GM21423 (cell line): Measurements from ENCODE around the gene CD164.

Experiments
- ATAC-seq: cut with Tn5 transposase; IDR thresholded peaks from one replicate; pipeline ENCODE4 v1.9.1; 2021; ENCODE audit warnings: mild to moderate bottlenecking, moderate library complexity; ENCODE audit not compliant: unreplicated experiment

The CD164 gene

GRCh38 chr6:109381747-109382575 lies at the start of gene CD164:
CD164 (minus strand) TSS chr6:109382467; CDS start chr6:109382378, 89 bp downstream.
- ATAC-seq, result peak; percentile 48

GRCh38 chr6:109429496-109429895 lies 47.2 kb upstream of the CD164 start:
- no peak for ATAC-seq

GRCh38 chr6:109428889-109429477 lies 46.7 kb upstream of the CD164 start:
- ATAC-seq, result no peak

- no peak for ATAC-seq
Measured at GRCh38 chr6:109424946-109425345, 42.7 kb upstream of the CD164 start.

GRCh38 chr6:109421184-109421583 lies 38.9 kb upstream of the CD164 start:
- ATAC-seq, result no peak

- ATAC-seq, result no peak
Measured at GRCh38 chr6:109420751-109421150, 38.5 kb upstream of the CD164 start.

- no peak for ATAC-seq
Measured at GRCh38 chr6:109417646-109418045, 35.4 kb upstream of the CD164 start.

- no peak for ATAC-seq
Measured at GRCh38 chr6:109411034-109411433, 28.8 kb upstream of the CD164 start.

GRCh38 chr6:109406196-109406595 lies 23.9 kb upstream of the CD164 start:
- ATAC-seq, result no peak

GRCh38 chr6:109397020-109397419 lies 14.8 kb upstream of the CD164 start:
- no peak for ATAC-seq

GRCh38 chr6:109396046-109396718 lies 13.9 kb upstream of the CD164 start:
- ATAC-seq, result no peak

- ATAC-seq, result no peak
Measured at GRCh38 chr6:109393886-109394281, 11.6 kb upstream of the CD164 start.

GRCh38 chr6:109393157-109393885 lies 11.1 kb upstream of the CD164 start:
- no peak for ATAC-seq

GRCh38 chr6:109389650-109390274 lies 7.5 kb upstream of the CD164 start:
- no peak for ATAC-seq

- ATAC-seq, result no peak
Measured at GRCh38 chr6:109388265-109388664, 6.0 kb upstream of the CD164 start.

- ATAC-seq, result no peak
Measured at GRCh38 chr6:109383438-109383940, 1.2 kb upstream of the CD164 start.

GRCh38 chr6:109382576-109383437 lies 540 bp upstream of the CD164 start:
- ATAC-seq, result peak; percentile 65

GRCh38 chr6:109381061-109381746 lies 1.1 kb downstream of the CD164 start:
- ATAC-seq, result no peak

- no peak for ATAC-seq
Measured at GRCh38 chr6:109379711-109380110, 2.6 kb downstream of the CD164 start.
